Suppressor macrophage (primary cell): ENCODE data around the gene TRA2B.
A peak's percentile ranks its signal among the peaks of the same experiment; 100 is the strongest.
"Not testable (repeated sequence)": the region's sequence is repeated elsewhere in the genome, so short reads cannot be mapped to it uniquely, and the experiment has no call there.

Source experiments
- DNase-seq, 4 experiments: peaks; one replicate each; pipeline ENCODE4 v3.0.0-alpha.2; 2020 to 2022

The TRA2B gene

DNA sequence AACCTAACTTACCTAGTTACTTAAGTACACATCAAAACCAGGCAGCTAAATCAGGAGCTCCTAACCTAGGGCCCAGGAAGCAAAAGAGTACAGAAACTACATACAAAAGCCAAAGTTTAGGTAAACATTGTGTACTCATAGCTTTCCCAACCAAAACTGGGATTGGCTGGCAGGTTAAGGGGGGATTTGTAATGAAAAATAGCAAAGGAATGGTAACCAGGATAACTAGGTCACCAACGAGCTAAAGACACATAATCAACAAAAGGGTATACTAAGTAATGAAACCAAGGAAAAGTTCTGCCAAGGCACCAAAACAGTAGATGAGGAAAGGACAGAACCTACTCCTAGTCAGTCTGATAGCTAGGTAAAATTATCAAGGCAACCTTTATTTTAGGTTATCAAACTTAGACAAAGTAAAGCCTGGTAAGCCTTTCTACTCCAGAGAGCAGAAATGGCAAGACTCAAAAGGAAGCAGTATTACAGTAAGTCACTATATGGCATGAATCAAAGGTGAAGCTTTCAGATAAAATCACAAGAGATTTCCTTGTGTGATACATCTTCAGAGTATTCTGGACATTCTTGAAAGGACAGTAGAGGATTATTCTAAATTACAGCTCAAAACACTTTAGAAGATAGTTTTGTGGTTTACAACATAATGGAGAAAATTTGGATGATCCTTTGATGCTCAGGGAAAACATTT is 10.2 kb downstream of the TRA2B start:
- no peak for DNase-seq

DNA sequence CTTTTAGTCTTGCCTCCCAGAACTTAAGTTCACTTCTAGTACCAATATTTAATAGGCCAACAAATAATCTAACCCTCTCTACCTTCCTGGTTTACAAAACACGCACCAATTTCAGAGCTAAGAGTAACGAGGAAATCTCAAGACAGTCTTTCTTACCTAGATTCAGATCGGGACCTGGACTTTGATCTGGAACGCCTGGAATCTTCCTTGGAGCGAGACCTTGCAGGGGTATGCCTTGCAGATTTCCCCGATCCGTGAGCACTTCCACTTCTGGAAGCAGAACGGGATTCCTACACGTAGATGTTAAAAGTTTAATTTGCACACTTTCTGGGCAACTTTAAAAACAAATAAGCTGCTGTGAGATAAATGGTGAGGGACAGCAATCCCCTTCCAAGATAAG is 11.4 kb downstream of the TRA2B start:
- DNase-seq = no peak

DNA sequence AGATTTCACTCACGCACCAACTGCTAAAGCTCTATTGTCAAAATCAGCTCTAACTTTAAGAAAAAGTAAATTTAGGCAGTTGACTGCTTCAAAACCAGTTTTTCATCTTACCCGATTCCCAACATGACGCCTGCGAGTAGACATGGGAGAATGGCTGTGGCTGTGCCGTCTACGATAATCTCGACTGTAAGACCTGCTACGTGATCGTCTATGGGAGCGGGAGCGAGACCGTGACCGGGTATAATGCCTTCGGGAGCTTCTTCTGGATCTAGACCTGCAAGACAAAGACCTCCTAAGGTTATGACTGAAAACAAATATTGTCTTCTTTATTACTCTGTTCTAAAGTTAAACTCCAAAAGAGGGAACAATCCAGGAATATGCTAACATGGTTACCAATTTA is 12.5 kb downstream of the TRA2B start:
- DNase-seq = no peak

DNA sequence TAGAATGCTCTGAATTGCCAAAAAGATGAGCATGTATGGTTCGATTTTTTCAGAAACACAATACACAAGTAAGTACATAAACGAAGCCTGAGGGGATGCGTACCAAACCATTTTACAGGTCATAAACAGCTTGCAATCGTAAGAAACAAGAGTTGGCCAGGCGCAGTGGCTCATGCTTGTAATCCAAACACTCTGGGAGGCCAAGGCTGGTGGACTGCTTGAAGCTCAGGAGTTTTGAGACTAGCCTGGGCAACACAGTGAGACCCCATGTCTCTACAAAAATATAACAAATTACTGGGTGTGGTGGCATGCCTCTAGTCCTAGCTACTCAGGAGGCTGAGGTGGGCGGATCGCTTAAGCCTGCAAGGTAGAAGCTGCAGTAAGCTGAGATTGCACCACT is 13.4 kb downstream of the TRA2B start:
- no peak for DNase-seq

DNA sequence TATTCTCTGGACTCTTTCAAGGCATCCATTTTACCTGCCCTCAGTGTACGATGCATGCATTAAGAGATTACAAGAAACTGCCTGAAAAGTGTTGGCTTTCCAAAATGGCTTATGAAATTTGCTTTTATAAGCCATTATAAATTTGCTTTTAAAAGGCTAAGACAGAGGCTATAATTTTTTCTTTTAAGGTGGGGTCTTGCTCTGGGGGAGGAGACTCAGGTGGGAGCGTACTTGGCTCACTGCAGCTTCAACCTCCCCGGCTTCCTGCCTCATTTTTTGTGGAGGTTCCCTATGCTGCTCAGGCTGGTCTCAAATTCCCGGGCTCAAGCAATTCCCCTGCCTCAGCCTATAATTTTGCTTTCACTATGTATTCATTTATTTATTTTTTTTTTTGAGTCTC is 17.6 kb downstream of the TRA2B start:
- no peak for DNase-seq

DNA sequence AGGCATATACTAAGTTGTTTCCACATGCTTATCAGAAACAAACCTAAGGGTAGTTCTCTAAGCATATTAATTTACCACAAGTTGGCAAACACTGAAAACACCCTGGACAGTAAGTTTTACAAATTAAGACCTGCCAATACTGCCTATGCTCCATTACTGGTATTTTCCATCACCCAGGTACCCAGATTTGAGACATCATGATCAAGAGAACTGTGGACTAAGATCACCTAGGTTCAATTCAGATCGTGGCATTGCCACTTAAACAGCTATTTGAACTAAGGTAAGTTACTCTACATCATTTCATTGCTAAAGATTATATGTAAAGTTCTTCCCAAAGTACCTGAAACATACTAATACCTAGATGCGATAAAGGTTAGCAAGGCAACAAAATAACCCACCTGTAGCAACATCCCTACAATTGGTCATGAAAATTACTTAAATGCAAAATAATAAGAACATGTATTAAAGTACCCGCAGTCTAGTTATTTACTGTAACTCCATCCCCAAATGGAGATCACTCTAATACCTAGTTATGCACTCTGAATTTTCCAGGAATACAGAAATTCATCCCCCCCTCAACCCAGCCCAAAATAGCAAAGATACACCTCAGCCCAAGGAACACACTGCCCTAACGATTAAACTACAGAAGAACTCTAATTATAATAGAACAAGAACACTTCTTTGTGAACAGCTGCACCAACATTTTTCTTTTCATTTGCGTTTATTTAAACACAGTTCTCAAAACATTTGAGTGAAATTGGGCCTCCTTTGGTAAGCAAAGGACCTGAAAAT is 21.6 kb downstream of the TRA2B start:
- DNase-seq = no peak

DNA sequence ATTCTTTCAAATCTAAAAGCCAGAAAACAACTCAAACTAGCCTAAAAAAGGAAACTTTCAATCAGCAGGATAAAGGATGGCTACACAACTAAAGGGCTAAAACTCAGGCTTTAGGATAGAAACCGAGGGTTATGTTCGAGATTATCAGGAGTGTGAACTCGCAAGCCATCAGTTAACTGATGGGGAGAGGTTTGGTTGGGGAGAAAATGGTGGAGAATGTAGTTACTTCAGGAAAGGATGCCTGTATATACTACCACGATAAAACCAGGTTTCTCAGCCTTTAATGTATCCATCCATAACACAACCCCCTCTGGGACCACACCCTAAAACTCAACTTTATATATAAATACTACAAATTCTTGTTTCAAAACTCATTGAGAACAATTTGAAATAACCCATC is 22.2 kb downstream of the TRA2B start:
- DNase-seq = no peak

DNA sequence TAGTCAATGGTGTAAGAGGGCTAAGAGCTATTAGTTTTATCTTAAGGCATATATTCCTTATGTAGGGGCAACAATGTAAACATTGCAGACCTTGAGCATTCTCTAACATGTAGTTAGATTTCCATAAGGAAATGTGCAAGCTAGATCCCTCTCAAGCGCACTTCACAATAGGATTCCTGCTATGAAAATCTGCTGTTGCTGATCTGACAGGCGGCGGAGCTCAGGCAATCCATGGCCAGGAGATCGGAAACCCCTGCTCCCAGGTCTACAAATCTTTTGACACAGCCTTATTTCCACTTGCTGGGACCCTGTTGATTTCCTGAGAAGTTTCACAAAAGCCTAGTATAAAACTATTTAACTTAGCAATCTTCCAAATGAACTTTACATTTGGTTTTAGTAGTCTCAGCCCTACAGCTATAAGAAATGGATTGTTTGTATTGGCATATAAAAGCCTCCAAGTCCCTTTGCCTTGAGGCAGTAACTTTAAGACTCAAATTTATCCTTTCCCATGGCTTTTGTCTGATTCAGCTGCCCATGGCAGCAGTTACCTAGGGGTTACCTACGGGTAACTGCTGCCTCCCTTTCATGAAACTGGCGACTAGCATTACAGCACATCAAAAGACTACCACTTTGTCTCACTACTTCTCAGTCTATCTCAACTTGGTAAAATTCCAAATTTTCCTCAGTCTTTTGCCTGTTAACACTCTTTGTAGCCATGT is 22.7 kb downstream of the TRA2B start:
- no peak for DNase-seq

DNA sequence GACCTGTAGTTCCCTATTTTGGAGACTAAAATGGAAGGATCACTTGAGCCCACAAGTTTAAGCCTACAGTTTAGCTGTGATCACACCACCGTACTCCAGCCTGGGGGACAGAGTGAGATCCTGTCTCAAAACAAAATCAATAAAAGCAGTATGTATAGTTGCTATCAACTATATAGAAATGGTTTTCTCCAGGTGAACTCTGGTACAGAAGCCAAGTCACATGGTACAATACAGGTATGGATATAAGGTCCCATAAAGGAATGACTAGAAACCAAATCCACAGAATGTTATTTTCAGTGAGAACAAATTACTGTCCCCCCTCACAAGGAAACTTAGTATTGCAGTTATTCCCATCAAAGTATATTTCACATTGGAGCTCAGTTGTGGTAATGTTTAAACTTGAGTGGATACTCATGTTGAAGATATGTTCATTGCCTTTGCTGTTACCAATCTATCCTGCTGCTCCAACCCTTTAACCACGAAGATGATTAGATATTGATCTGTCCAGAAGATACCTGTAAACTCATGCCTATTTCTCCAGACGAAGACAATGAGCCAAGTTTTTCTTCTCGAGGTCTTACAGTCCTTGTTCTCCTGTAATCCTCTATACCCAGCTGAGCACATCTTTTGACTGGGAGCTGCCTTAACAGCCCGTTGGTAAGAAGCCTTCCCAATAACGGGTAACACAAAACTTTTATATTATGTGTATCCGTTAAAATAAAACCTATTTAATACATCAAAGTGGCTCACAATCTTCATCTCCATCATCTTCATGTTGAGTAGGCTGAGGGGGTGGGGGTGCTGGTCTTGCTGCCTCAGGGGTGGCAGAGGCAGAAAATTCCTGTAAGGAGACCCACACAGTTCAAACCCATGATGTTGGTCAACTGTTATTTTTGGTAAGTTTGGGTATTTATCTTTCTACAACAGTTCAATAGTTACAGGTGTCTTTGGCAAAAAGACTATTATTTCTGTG is 24.6 kb downstream of the TRA2B start:
- peak in 1 of 4 experiments; percentile 33 for DNase-seq

DNA sequence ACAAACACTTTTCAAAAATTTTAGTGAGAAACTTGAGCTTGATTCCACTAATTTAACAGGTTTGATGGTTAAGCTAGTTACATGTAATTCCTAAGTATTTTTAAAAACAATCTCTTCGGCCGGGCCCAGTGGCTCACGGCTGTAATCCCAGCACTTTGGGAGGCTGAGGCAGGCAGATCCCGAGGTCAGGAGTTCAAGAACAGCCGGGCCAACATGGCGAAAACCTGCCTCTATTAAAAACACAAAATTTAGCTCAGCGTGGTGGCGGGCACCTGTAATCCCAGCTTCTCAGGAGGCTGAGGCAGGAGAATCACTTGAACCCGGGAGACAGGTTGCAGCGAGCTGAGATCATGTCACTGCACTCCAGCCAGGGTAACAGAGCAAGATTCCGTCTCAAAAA is 25.3 kb downstream of the TRA2B start:
- no peak for DNase-seq

DNA sequence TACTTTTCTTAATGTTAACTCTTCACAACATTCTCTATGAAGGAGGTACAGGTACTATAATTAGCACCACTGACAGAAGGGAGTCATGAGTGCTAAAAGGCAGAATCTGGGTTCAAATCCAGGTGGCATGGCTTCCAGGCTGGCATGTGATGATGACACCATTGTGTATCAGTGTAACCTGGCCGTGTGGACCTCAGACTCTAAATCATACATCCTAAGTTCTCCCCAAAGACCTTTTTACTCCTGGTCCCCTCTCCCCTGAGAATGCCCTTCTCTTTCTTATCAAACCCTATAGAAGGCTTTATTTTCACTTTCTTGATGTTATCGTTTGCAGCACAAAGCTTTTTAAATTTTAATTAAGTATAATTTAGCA is 26.8 kb downstream of the TRA2B start:
- not testable (repeated sequence) for DNase-seq

DNA sequence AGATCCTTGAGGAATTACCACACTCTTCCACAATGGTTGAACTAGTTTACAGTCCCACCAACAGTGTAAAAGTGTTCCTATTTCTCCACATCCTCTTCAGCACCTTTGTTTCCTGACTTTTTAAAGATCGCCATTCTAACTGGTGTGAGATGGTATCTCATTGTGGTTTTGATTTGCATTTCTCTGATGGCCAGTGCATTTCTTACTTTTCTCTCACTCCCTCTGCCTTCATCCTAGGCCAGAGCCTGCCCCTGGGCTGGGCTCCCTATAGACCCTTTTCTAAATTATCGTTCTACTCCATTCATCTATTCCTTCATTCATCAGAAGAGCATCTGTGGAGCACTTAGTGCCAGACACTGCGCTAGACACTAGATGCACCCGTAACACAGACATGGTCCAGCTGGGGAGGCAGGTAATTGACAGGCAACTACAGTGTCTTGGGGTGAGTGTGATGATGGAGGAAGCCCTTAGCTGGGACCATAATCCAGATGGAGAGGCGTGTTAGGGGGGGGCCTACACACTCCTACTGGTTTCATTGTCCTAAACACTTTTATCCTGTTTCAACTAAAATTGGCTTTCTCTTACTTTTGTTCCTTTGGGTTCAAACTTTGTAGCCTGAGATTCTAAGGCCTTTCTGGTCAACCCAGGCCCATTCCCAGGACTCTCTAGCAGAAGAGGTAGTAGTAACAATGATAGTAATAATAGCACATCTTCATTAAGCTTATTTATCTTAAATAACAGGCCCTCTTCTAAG is 27.3 kb downstream of the TRA2B start:
- not testable (repeated sequence) for DNase-seq

DNA sequence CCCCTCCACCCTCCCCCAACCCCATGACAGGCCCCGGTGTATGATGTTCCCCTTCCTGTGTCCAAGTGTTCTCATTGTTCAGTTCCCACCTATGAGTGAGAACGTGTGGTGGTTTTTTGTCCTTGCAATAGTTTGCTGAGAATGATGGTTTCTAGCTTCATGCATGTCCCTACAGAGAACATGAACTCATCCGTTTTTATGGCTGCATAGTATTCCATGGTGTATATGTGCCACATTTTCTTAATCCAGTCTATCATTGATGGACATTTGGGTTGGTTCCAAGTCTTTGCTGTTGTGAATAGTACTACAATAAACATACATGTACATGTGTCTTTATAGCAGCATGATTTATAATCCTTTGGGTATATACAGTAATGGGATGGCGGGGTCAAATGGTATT is 27.9 kb downstream of the TRA2B start:
- not testable (repeated sequence) for DNase-seq

DNA sequence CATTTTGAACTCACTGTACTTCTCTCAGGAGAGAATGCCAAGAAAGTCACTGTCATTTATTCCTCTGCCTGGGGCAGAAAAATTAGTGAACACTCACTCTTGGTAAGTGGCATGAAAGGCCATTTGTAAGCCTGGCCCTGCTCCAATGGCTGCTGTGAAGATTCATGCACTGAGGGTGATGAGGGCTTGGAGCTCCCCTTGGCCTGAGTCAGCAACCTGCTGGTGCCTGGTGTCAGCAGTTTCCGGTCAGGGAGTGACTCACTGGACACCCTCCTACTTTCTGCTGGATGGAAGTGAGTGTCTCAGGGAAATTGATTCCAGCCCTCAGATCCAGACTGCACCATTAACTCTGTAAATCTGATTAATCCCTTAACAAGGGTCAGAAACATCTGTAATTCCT is 37.6 kb downstream of the TRA2B start:
- peak; percentile 82 to 93 (median 86) for DNase-seq

DNA sequence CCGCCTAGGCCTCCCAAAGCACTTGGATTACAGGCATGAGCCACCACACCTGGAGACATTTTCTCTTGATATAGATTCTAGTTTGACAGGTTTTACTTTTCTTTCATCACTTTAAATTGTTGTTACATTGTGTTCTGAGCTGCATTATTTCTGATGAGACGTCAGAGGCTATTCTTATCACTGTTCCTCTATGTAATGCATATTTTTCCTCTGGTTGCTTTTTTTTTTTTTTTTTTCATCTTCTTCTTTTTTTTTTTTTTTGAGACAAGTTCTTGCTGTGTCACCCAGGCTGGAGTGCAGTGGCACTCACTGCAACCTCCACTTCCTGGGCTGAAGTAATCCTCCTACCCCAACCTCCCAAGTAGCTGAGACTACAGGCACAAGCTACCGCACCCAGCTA is 41.2 kb downstream of the TRA2B start:
- DNase-seq = peak; percentile 59 to 84 (median 66)

DNA sequence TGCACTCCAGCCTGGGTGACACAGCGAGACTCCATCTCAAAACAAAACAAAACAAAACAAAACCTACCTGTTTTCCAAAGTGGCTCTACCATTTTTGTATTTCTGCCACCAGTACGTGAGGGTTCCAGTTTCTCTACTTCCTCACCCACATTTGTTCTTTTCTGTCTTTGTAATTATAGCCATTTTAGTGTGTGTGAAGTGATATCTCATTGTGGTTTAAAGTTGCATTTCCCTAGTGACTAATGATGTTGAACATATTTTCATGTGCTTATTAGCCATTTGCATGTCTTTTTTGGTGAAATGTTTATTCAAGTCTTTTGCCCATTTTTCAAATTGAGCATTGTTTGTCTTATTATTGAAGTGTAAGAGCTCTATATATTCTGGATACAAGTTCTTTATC is 50.7 kb downstream of the TRA2B start:
- peak in 1 of 4 experiments; percentile 24 for DNase-seq

DNA sequence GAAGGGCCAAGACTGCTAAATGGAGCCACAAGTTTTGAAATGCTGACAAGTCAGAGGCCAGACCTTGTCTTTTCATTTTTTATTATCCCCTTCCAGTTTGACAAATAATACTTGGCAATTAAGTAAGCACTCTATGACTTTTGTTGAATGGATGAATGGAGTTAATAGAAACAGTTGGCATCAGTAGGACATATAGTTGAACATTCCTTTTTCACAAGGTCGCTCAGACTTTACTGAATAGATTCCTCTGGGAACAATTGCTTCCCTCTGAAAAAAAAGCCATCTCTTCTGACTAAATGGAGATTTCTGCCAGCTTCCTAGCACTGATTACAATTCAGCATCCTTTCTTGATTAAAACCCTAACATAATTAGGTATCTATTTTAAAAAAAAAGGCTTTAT is 53.2 kb downstream of the TRA2B start:
- DNase-seq = no peak

DNA sequence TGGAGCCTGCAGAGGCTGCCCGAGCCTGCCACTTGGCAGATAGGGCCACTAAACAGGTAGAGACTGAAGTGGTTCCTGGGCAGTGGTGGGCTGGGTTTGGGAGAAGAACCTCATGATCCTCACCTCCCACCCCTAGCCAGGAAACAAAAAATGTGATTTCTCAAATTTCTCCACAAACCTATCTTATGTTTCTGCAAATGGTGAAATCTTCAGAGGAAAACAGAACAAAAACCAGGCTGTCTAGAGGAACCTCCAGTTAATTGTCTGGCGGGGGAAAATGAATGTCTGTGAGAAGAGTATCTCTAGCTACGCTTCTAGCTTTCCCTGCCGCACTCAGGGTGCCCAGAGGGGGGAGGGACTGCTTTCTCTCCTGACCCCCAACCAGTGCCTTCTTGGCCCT is 55.9 kb downstream of the TRA2B start:
- DNase-seq = peak in 2 of 4 experiments; percentile 15 to 27

DNA sequence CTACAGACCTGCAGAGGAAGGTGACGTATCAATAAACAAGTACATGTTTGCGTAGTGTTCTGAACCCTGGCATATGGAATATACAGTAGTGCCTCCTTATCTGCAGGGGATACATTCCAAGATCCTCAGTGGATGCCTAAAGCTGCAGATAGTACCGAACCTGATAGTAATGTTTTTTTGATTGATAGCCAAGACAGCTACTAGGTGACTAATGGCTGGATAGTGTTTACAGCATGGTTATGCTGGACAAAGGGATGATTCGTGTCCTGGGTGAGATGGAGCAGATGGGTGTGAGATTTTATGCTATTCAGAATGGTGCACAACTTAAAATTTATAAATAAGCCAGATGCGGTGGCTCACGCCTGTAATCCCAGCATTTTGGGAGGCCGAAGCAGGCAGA is 57.2 kb downstream of the TRA2B start:
- no peak for DNase-seq

DNA sequence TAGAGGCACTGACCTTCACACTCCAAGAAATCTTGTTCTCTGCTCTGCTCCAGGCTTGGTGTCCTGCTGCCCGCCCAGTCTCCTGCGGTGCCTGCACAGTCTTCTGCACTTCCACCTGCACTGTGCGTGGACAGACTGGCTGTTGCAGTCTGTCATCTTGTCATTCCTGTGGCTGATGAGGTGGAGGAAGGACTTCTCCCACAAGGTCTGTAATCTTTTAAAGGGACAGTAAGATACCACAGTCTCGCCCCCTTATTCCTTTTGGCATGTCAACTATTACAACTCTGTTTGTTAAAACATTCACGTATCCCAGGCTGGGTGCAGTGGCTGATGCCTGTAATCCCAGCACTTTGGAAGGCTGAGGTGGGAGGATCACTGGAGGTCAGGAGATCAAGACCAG is 58.9 kb downstream of the TRA2B start:
- DNase-seq = no peak

DNA sequence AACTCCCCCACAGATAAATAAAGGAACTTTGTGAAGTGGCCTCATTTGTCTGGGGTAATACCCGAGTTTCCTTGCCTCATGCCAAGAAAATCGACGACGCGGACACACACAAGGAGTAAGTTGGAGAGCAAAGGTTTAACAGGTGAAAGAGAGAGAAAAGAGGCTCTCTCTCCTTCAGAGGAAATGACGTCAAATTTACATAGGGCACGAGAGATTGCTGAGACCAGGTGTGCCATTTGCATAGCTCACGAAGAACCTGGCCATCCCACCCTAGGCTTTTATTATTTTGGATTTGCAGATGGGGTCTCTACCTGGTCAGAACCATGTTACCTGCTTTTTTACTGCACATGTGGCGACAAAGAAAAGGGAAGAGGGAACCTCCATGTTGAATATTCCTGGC is 63.7 kb downstream of the TRA2B start:
- no peak for DNase-seq

DNA sequence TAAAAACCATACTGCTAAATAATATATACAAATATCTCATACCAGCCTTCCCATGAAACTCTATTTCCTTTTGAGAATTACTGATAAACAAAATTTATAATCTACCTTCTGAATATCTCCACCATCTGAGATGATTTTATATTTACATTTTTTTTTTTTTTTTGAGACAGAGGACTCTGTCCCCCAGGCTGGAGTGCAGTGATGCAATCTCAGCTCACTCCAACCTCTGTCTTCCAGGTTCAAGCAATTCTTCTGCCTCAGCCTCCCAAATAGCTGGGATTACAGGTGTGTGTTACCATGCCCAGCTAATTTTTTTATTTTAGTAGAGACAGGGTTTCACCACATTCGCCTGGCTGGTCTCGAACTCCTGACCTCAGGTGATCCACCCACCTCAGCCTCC is 70.2 kb downstream of the TRA2B start:
- no peak for DNase-seq
